Keratinocyte (primary cell): ENCODE measurements around the gene FNDC3B.

Source experiments
- EZH2 ChIP-seq: IDR thresholded peaks from one replicate; pipeline ENCODE4 v1.6.1; 2012; ENCODE audit warnings: inconsistent platforms, mild to moderate bottlenecking, low read length, moderate library complexity
- TF ChIP-seq, protein P1 (sequence below), 3 experiments: IDR thresholded peaks in 1 of 3; conservative IDR thresholded peaks in 1 of 3; optimal IDR thresholded peaks in 1 of 3; 2 replicates in 2 of 3; 3 replicates in 1 of 3; pipeline versions ENCODE3 to v1.5.1; 2011; ENCODE audit warnings: low read length in 3 of 3, mild to moderate bottlenecking in 3 of 3, moderate library complexity in 2 of 3, control low read depth in 1 of 3, inconsistent platforms in 1 of 3; ENCODE audit not compliant: insufficient read depth in 2 of 3; ENCODE audit errors: extremely low read depth in 1 of 3

DNA sequence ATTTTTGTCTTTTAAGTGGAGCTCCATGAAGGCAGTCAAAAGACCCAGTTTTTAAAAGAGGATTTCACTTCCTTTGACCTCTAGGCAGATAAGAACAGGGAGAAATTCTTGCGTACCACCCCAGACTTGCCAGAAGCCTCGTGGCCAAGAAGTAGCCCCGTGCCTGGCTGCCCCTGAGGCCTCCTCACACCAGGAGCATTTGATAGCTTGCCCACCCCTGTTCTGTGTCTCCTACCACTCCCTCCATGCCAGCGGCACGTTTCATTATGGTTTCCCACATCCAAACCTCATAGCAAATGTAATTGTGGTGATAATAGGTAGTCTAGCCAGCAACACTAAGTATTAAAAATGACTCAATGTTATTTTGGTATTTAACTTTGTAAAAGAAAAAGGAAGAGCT is 301.2 kb downstream of the FNDC3B start:
- TF ChIP-seq, protein P1, sequence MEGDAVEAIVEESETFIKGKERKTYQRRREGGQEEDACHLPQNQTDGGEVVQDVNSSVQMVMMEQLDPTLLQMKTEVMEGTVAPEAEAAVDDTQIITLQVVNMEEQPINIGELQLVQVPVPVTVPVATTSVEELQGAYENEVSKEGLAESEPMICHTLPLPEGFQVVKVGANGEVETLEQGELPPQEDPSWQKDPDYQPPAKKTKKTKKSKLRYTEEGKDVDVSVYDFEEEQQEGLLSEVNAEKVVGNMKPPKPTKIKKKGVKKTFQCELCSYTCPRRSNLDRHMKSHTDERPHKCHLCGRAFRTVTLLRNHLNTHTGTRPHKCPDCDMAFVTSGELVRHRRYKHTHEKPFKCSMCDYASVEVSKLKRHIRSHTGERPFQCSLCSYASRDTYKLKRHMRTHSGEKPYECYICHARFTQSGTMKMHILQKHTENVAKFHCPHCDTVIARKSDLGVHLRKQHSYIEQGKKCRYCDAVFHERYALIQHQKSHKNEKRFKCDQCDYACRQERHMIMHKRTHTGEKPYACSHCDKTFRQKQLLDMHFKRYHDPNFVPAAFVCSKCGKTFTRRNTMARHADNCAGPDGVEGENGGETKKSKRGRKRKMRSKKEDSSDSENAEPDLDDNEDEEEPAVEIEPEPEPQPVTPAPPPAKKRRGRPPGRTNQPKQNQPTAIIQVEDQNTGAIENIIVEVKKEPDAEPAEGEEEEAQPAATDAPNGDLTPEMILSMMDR (optimal IDR thresholded peaks at IDR 0.05 in 1 of 3, IDR thresholded peaks at IDR 0.05 in 1 of 3, conservative IDR thresholded peaks at IDR 0.05 in 1 of 3; ENCODE audit: extremely low read depth in 1 of 3, insufficient read depth in 2 of 3, low read length in 3 of 3), result no peak
- no peak for TF ChIP-seq EZH2
